ENCODE results near the gene RHOBTB1.
"Not testable (repeated sequence)": the region's sequence is repeated elsewhere in the genome, so short reads cannot be mapped to it uniquely, and the experiment has no call there.

RHOBTB1 gene, protein sequence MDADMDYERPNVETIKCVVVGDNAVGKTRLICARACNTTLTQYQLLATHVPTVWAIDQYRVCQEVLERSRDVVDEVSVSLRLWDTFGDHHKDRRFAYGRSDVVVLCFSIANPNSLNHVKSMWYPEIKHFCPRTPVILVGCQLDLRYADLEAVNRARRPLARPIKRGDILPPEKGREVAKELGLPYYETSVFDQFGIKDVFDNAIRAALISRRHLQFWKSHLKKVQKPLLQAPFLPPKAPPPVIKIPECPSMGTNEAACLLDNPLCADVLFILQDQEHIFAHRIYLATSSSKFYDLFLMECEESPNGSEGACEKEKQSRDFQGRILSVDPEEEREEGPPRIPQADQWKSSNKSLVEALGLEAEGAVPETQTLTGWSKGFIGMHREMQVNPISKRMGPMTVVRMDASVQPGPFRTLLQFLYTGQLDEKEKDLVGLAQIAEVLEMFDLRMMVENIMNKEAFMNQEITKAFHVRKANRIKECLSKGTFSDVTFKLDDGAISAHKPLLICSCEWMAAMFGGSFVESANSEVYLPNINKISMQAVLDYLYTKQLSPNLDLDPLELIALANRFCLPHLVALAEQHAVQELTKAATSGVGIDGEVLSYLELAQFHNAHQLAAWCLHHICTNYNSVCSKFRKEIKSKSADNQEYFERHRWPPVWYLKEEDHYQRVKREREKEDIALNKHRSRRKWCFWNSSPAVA

DNA sequence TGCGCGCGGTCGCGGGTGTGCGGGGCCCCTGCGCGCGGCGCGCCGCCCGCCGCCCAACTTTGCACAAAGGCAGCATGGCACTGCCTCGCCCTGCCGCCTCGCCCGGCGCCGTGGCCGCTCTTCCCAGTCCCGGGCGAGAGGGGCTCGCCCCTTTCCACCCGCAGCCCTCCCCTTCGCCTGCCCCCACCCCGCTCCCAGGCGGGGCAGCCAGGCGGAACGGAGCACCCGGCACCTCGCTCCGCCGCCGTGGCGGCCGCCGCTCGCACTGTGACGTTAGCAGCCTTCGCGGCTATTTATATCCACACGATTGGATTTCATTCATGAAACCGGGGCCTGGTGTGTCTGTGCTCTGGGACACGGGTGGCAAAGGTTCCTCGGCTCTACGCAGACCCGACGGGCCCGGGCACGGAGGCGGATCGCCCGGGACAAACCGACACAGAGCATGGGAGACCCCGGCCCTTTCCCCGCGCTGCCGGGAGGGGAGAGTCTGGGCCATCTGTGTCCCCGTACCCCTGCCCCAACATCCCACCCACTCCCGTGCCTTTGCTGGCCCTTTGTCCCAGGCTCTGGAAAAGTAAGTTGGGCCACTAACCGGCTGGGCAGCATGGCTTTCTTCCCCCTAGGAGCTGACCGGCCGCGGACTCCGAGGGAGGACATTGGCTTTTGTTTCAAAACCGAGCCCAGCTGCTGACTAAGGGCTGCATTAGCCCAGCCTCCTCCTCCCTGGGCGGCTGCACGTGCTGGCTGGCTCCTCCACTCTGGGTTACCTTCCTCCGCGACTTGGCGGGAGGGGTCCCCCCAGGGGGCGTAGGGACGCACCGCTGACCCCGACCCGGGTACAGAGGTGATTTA is at the start of gene RHOBTB1:
RHOBTB1 (minus strand) TSS at position 128 of the 852 bp plus-strand sequence. CDS start 32,643 bp downstream, outside the sequence.
- peak; percentile 14 for DNase-seq

GRCh38 chr10:60992636-60993035 is 48.7 kb upstream of the RHOBTB1 start:
- no peak for DNase-seq

DNA sequence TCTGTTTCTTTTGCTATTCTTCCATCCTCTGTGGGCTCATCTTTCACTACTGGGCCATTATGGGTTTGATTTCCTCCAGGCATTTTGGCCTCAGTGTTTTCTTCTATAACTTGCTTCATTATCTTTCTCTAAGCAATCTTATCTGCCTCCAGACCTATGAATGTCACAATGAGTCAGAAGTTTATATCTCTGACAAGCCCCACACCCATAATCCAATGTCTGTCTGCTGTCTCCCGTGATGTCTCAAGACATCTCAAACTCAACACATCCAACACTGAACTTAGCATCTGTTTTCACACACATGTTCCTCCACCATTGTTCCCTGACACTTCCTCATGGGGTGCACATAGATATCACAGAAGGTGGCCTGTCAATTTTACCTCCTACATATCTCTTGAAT is 46.7 kb upstream of the RHOBTB1 start:
- no peak for DNase-seq

- DNase-seq, result no peak
Observed at GRCh38 chr10:60989400-60989876, 45.5 kb upstream of the RHOBTB1 start.

GRCh38 chr10:60986791-60987190 is 42.8 kb upstream of the RHOBTB1 start:
- DNase-seq, result no peak

DNA sequence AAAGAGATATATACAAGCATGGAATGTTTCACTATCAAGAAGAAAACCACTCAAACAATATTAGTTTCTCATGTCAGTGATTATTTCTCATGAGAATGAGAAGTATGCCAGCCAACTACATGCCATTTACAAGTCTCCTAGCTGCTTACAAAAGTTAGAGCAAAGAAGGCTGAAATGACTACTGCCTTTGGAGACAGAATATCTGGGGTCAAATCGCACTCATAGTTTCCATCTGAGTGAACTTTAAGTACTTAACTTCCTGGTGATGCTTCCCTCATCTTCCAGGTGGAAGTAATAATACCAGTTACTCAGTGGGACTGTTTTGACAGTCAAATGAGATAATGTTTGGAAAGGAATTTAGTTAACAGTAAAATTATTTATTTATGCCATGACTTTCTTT is 42.0 kb upstream of the RHOBTB1 start:
- no peak for DNase-seq

DNA sequence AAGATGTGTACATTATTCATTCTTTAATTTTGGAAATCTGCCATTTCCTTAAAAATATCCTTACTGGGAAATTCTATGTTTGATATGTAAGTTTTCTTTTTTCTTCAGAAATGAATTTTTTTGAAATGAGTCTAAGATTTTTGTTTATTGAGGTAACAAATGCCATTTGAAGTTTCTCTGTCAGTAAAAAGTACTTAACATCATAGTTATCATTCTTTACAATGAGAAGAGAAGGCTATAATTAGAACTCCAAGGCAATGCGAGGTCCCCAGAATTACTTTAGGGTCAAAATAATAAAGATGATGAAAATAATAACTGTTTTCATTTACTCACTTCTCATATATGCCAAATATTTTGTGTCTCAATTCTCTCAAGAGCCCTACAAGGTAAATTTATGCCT is 37.0 kb upstream of the RHOBTB1 start:
- DNase-seq, result no peak

DNA sequence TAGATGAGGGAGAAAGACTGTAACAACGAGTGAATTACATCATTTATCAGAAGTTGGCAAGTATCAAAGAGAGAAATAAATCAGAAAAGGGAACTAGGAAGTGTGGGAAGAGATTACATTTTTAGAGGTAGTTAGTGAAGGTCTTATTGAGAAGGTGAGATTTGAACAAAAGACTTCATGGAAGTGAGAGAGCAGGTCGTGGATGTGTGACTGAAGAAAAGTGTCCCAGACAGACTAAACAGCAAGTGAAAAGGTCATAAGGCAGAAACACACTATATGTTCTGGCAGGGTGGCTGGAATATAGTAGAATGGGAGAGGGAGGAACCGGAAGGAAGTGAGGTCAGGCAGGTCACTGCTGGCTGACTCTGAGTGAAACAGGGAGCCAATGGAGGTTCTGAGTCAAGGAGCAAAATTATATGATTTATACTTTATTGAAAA is 35.7 kb upstream of the RHOBTB1 start:
- DNase-seq, result no peak

- no peak for DNase-seq
Observed at GRCh38 chr10:60978287-60979115, 34.5 kb upstream of the RHOBTB1 start.

DNA sequence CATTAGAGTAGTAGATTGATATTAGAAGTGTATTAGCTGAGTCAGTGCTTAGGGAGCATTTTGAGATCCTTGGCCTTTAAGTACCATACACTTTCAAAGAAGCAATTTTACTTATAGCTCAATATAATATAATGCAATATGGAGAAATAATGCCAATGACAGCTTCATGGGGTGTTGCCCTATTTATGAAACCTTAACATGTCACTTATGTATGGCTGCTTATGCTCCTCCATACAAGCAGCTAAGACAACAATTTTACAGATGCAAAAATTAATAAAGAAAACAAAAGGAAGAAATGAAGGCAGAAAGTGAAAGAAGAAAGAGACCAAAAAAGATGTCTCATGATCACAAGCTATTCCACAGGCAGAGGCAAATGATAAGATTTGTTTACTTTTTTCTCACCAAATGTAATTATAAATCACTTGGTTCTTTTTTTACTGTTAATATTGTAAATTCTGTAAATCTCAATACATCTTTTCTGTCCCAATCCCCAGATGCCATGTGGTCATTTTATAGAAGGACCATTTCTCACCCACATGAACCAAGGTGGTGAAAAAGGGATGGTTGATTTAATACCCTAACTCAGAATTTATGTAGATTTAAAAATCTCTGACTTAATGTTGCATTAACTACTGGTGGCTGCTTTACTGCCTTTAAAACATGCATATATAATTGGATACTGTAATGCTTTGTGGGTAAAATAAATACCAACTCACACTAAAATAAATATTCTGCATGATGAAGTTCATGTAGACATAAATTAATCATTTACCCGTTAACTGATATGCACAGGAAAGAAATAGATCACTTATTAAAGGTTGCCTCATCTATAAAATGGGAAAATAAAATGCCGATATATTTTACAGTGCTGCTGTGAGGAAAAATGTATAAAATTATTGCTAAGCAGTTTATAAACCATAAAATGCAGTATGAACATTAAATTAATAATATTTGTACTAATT is 33.5 kb upstream of the RHOBTB1 start:
- DNase-seq, result no peak

DNA sequence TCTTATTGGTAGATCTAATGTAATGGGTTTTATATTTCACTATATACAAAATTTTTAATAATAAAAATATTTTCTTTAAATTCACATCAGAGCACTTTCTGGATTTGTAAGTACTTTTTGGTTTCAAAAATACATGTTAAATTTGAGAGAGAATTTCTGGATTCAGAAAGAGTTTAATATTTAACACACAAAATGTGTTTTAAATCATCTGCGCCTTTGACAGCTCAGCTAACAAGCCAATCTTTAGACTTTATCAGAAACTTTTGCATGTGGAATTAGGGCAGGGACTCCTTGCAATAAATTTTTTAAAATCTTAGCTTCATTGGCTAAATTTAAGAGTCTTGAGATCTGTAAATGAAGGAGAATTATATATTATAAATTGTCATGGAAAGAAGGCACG is 32.7 kb upstream of the RHOBTB1 start:
- no peak for DNase-seq

DNA sequence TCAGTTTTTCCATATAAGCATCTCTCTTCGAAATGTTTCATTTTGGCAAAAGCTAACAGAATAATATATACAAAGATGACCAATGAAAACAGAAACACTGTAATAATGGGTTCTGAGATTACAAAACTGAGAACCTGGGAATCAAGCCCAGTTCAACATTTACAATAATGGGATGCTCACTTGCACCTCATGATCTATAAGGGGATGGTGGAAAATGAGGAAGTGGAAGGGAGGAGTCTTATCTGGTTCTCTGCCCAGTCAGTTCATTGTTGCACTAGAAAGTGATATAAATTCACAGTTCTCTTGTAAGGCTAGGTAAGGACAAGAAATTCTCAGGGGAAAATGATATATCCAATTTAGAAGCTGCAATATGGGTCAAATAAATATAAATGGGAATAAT is 31.7 kb upstream of the RHOBTB1 start:
- DNase-seq, result no peak

DNA sequence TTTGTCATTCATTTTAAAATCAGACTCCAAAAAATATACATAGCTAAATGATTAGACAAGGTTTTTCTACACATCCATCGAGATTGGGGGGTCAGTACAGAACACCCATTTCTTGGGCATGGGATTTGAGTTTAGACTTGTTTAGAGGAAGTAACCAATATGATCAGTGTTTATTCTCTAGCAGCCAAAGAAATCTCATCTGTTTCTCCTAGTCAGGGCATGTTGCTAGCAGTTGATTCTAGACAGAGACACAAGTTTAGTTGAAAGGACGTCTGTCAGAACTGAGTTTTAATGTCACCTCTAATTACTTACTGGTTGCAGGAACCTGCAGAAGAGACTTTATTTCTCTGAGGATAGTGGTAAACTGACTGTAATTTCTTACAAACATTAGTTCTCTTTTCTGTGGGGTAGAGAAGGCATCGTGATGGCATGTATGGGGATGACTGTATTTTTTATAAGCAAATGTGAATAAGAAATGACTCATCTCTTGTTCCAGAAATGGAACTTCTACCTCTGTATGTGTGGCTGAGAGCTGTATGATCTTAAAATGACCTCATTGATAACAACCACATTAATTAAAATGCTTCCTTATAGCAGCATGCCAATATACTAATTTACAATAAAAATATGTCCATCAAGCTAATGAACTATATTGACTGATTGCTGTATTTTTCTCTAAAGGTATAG is 30.6 kb upstream of the RHOBTB1 start:
- no peak for DNase-seq

GRCh38 chr10:60973086-60973485 is 29.1 kb upstream of the RHOBTB1 start:
- DNase-seq, result no peak

- DNase-seq, result not testable (repeated sequence)
Observed at GRCh38 chr10:60972181-60972580, 28.2 kb upstream of the RHOBTB1 start.

- no peak for DNase-seq
Observed at GRCh38 chr10:60970526-60970925, 26.5 kb upstream of the RHOBTB1 start.

DNA sequence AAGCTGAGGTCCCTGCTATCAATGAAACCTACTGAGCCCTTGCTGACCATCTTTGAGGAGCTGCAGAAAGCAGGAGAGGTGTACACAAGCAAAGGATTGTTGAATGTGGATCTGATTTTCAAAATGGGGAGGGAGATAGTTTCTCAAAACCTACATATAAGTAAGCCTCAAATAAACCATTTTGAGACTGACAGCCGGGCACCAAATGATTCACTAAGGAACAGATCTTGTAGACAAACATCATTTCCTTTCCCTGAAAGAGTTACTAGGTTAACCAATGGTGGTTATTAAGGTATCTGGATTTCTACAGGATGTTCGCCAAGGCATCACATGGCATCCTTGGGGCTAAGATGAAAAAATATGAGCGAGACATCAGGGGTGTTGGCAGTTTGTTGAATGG is 24.5 kb upstream of the RHOBTB1 start:
- DNase-seq, result no peak

GRCh38 chr10:60967854-60968484 is 24.0 kb upstream of the RHOBTB1 start:
- no peak for DNase-seq

GRCh38 chr10:60967260-60967659 is 23.3 kb upstream of the RHOBTB1 start:
- DNase-seq, result no peak

- no peak for DNase-seq
Observed at GRCh38 chr10:60965696-60966095, 21.7 kb upstream of the RHOBTB1 start.

Data from DMS79 treated with DMSO at 0.1 percent for 48 hours (cell line).